Neuronal stem cell (in vitro differentiated cells): ENCODE measurements around the gene WSB1.

Source experiments
- DNase-seq: peaks from one replicate; pipeline ENCODE4 v3.0.0-alpha.2; 2013; ENCODE audit warnings: low spot score
- H2AFZ ChIP-seq: one replicate; pipeline ENCODE4 v1.6.1; 2013; ENCODE audit warnings: mild to moderate bottlenecking, low read length, inconsistent platforms
- H2AK5ac ChIP-seq: 2 replicates; pipeline ENCODE4 v1.6.1; 2013; ENCODE audit warnings: low read depth, mild to moderate bottlenecking, inconsistent platforms, low read length, moderate library complexity, mixed read lengths
- H2BK120ac ChIP-seq: 2 replicates; pipeline ENCODE4 v1.6.1; 2013; ENCODE audit warnings: low read depth, mild to moderate bottlenecking, inconsistent platforms, low read length, moderate library complexity, mixed read lengths
- H2BK12ac ChIP-seq: one replicate; pipeline ENCODE4 v1.6.1; 2013; ENCODE audit warnings: low read length, inconsistent platforms
- H2BK15ac ChIP-seq: 2 replicates; pipeline ENCODE4 v1.6.1; 2013; ENCODE audit warnings: mild to moderate bottlenecking, low read length, inconsistent platforms, mixed read lengths
- H2BK5ac ChIP-seq: one replicate; pipeline ENCODE4 v1.6.1; 2013; ENCODE audit warnings: inconsistent platforms, mild to moderate bottlenecking, low read length, moderate library complexity
- H3K14ac ChIP-seq: one replicate; pipeline ENCODE4 v1.6.1; 2013; ENCODE audit warnings: low read length, inconsistent platforms
- H3K18ac ChIP-seq: 2 replicates; pipeline ENCODE4 v1.6.1; 2013; ENCODE audit warnings: low read length, inconsistent platforms
- H3K23ac ChIP-seq: 2 replicates; pipeline ENCODE4 v1.6.1; 2013; ENCODE audit warnings: low read depth, mild to moderate bottlenecking, mixed read lengths, low read length, inconsistent platforms; ENCODE audit not compliant: poor library complexity
- H3K27ac ChIP-seq: replicated peaks from 3 replicates; pipeline ENCODE4 v1.5.1; 2013; ENCODE audit warnings: low read length, inconsistent platforms
- H3K27me3 ChIP-seq, 3 experiments: 2 replicates each; pipeline ENCODE4 v1.6.1; 2013; ENCODE audit warnings: low read length in 3 of 3, mild to moderate bottlenecking in 2 of 3, inconsistent platforms in 1 of 3, low read depth in 1 of 3, mixed read lengths in 1 of 3, moderate library complexity in 1 of 3; ENCODE audit not compliant: control insufficient read depth in 3 of 3, insufficient read depth in 3 of 3
- H3K36me3 ChIP-seq, 2 donors: replicated peaks in 1 of 2; 2 replicates each; pipeline ENCODE4 v1.6.1; 2013; ENCODE audit warnings: low read length in 2 of 2; ENCODE audit not compliant: control insufficient read depth in 2 of 2, insufficient read depth in 2 of 2
- H3K4ac ChIP-seq: 2 replicates; pipeline ENCODE4 v1.6.1; 2013; ENCODE audit warnings: inconsistent platforms, mild to moderate bottlenecking, low read length, moderate library complexity
- H3K4me1 ChIP-seq, 2 donors: 1 replicate in 1 of 2; 2 replicates in 1 of 2; pipeline ENCODE4 v1.6.1; 2013; ENCODE audit warnings: low read length in 2 of 2, low read depth in 1 of 2; ENCODE audit not compliant: control insufficient read depth in 2 of 2, insufficient read depth in 1 of 2
- H3K4me2 ChIP-seq: one replicate; pipeline ENCODE4 v1.6.1; 2013; ENCODE audit warnings: mild to moderate bottlenecking, low read length, inconsistent platforms; ENCODE audit not compliant: insufficient read depth, poor library complexity, severe bottlenecking
- H3K4me3 ChIP-seq, 2 donors: 2 replicates each; pipeline ENCODE4 v1.5.1; 2013; ENCODE audit warnings: low read length in 2 of 2, mild to moderate bottlenecking in 2 of 2, inconsistent platforms in 1 of 2, moderate library complexity in 1 of 2
- H3K79me1 ChIP-seq: one replicate; pipeline ENCODE4 v1.6.1; 2013; ENCODE audit warnings: low read depth, mild to moderate bottlenecking, inconsistent platforms, low read length, moderate library complexity
- H3K9ac ChIP-seq: one replicate; pipeline ENCODE4 v1.6.1; 2013; ENCODE audit warnings: mild to moderate bottlenecking, low read depth, low read length, inconsistent platforms; ENCODE audit not compliant: poor library complexity
- H3K9me3 ChIP-seq, 2 donors: replicated peaks in 1 of 2; 2 replicates each; pipeline versions ENCODE3 to v1.6.1; 2013; ENCODE audit warnings: low read length in 2 of 2, mild to moderate bottlenecking in 2 of 2, inconsistent platforms in 1 of 2, low read depth in 1 of 2, mixed read lengths in 1 of 2, moderate library complexity in 1 of 2; ENCODE audit not compliant: control insufficient read depth in 2 of 2, insufficient read depth in 1 of 2
- H4K8ac ChIP-seq: one replicate; pipeline ENCODE4 v1.6.1; 2013; ENCODE audit warnings: low read depth, mild to moderate bottlenecking, inconsistent platforms, low read length, moderate library complexity
- H4K91ac ChIP-seq: one replicate; pipeline ENCODE4 v1.6.1; 2013; ENCODE audit warnings: low read length, low read depth, mild to moderate bottlenecking, inconsistent platforms; ENCODE audit not compliant: poor library complexity
- WGBS, 2 donors: extraction: QIAGEN DNeasy Blood & Tissue Kit; methylation state at CpG; one replicate each; pipeline ENCODE4 v1.1.7; 2013; ENCODE audit warnings: missing lambda C conversion rate in 2 of 2, mixed read lengths in 1 of 2; ENCODE audit not compliant: insufficient read length in 2 of 2, insufficient replicate concordance in 1 of 2; ENCODE audit errors: extremely low coverage in 2 of 2; 5-methylcytosine and 5-hydroxymethylcytosine counted together

The WSB1 gene

DNA sequence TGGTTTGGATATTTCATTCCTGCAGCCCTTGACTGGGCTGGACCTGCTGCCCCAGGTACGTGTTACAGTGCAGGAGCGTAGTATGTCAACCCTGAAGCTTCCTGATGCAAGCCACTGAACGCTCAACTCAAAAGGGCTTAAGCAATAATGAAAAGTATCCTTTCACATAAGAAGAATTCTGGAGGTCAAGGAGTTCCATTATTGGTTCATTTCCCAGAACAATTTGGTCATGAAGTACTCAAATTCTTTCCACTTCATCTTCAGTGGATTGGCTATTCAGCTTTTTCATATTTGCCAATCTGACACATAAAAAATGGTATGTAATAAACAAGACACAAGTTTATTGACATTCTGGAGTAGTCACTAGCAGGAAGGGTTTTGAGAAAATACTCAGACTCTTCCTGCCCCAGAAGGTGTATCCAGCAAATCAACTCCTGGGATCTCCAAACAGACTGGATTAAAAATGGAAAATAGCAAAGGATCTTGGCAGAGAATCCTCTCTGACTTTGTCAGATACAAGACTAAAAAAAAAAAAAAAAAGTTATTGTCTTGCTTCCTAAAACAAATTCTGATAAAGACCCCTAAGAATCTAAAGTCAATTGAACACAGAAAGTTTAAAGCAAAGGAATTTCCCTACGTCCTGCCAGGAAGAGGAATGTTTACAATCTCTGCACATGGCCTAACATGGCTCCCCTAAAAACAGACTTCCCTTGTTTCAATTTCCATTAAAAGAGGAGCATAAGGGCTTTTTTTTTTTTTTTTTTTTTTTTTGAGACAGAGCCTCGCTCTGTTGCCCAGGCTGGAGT lies 37.5 kb upstream of the WSB1 start:
- Histone ChIP-seq H3K4me2 (no peak overlapping the region), H3K14ac (no peak overlapping the region), H2BK15ac (no peak overlapping the region), H2BK5ac (no peak overlapping the region), H2AFZ (no peak overlapping the region), H3K27me3 (no peaks in the 10 kb centered on the region), H2AK5ac (no peak overlapping the region), H4K91ac (no peak overlapping the region), H3K18ac (no peak overlapping the region), H3K36me3 (no peaks in the 10 kb centered on the region), H2BK12ac (no peak overlapping the region), H3K23ac (no peak overlapping the region), H3K79me1 (no peaks in the 10 kb centered on the region), H3K9ac (no peak overlapping the region), H4K8ac (no peak overlapping the region), H3K4ac (no peak overlapping the region), H3K27ac (no peak overlapping the region), H3K4me1 (no peaks in the 10 kb centered on the region), H2BK120ac (no peak overlapping the region), H3K4me3 (no peak overlapping the region), H3K9me3 (no peaks in the 10 kb centered on the region)
- no peak for DNase-seq
- WGBS, 2 donors: no CpG with 5 or more reads among the region's 5 CpGs

DNA sequence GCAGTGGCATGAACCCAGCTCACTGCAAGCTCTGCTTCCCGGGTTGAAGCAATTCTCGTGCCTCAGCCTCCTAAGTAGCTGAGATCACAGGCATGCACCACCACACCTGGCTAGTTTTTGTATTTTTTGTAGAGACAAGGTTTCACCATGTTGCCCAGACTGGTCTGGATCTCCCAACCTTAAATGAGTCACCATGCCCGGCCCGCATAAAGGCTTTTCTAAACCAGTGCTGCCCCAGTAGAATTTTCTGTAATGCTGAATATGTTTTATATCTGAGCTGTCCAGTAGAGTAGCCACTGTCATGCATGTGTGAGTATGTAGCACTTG lies 36.9 kb upstream of the WSB1 start:
- Histone ChIP-seq H2BK5ac (no peak overlapping the region), H2BK120ac (no peak overlapping the region), H3K4me3 (no peak overlapping the region), H4K91ac (no peak overlapping the region), H3K27ac (no peak overlapping the region), H3K23ac (no peak overlapping the region), H3K9me3 (no peaks in the 10 kb centered on the region), H3K27me3 (no peaks in the 10 kb centered on the region), H2BK12ac (no peak overlapping the region), H3K4me1 (no peaks in the 10 kb centered on the region), H2BK15ac (no peak overlapping the region), H3K9ac (no peak overlapping the region), H3K36me3 (no peaks in the 10 kb centered on the region), H3K4me2 (no peak overlapping the region), H3K4ac (no peak overlapping the region), H3K18ac (no peak overlapping the region), H3K14ac (no peak overlapping the region), H3K79me1 (no peaks in the 10 kb centered on the region), H2AK5ac (no peak overlapping the region), H4K8ac (no peak overlapping the region), H2AFZ (no peak overlapping the region)
- DNase-seq: no peak
- no CpG with 5 or more reads among the region's 4 CpGs for WGBS, 2 donors

DNA sequence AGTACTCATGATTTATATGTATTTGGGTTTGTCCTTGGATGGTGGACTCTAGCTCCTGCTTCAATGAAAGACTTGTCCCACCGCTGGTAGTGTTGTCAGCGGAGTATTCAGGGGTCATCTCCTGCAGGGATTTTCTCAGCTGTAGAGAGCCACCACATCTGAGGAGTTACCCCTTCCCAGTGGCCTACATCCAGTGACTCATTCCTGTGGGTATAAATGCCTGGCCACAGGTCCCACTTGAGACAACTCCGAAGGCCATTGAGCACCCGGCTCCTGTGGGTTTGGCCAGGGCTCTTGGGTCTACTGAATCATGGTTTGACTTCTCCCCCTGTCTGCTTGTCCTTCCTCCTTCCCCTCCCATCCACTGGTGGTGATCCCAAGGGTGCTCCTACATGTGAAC lies 34.6 kb upstream of the WSB1 start:
- WGBS, 2 donors: no CpG with 5 or more reads among the region's 4 CpGs

DNA sequence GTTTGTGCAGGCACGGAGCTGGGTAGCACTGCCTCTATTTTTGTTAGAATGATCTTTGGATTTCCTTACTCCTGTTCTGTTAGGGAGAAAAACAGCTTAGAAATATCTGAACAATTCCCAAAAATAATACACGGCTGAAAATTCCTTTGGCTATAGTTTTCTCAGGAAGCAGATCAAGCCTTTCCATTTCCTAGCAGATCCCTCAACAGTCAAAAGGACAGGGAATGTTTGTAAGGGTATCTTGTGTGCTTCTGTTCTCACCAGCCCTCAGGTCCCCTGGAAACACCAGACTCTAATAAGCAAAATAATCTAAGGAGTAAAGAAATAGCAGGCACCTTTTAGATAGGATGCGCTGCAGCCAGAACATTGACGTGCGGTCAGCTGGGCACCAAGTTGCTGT lies 30.5 kb upstream of the WSB1 start:
- Histone ChIP-seq H3K4me1 (no peaks in the 10 kb centered on the region), H3K27ac (no peak overlapping the region)
- WGBS, 2 donors: no CpG with 5 or more reads among the region's 5 CpGs

More for the DNA sequence above, 34.6 kb upstream of the WSB1 start:
- no peak overlapping the region for H3K18ac ChIP-seq
- no peak overlapping the region for H3K27ac ChIP-seq
- no peak overlapping the region for H4K91ac ChIP-seq
- H3K4ac ChIP-seq: no peak overlapping the region
- H3K27me3 ChIP-seq: peaks cover 0 to 4% (median 0%) of the 10 kb centered on the region in 3 experiments
- no peak overlapping the region for H2AK5ac ChIP-seq
- no peak overlapping the region for H3K4me3 ChIP-seq
- no peak overlapping the region for H3K23ac ChIP-seq
- H3K9me3 ChIP-seq: no peaks in the 10 kb centered on the region
- DNase-seq: no peak
- no peak overlapping the region for H2BK12ac ChIP-seq
- no peak overlapping the region for H2AFZ ChIP-seq
- no peaks in the 10 kb centered on the region for H3K79me1 ChIP-seq
- H3K4me2 ChIP-seq: no peak overlapping the region
- no peak overlapping the region for H2BK15ac ChIP-seq
- no peak overlapping the region for H4K8ac ChIP-seq
- no peak overlapping the region for H3K9ac ChIP-seq
- no peak overlapping the region for H2BK120ac ChIP-seq
- H2BK5ac ChIP-seq: no peak overlapping the region
- no peaks in the 10 kb centered on the region for H3K36me3 ChIP-seq
- H3K14ac ChIP-seq: no peak overlapping the region
- no peaks in the 10 kb centered on the region for H3K4me1 ChIP-seq

More for the DNA sequence above, 30.5 kb upstream of the WSB1 start:
- Histone ChIP-seq H3K9me3 (no peaks in the 10 kb centered on the region), H4K8ac (no peak overlapping the region), H4K91ac (no peak overlapping the region), H3K36me3 (no peaks in the 10 kb centered on the region), H2BK15ac (no peak overlapping the region), H3K4me3 (no peak overlapping the region), H3K14ac (no peak overlapping the region), H2BK5ac (no peak overlapping the region), H3K4ac (no peak overlapping the region), H2AFZ (no peak overlapping the region), H3K27me3 (peaks cover 0 to 4% (median 0%) of the 10 kb centered on the region in 3 experiments), H3K4me2 (no peak overlapping the region), H3K23ac (no peak overlapping the region), H2BK12ac (no peak overlapping the region), H3K79me1 (no peaks in the 10 kb centered on the region), H3K18ac (no peak overlapping the region), H3K9ac (no peak overlapping the region), H2AK5ac (no peak overlapping the region), H2BK120ac (no peak overlapping the region)
- DNase-seq: no peak
